Stimulated activated CD8-positive, alpha-beta memory T cell treated with anti-CD3 and anti-CD28 coated beads, Interleukin-7, amount 100 ng/mL, for 1 hour (primary cell): Measurements from ENCODE around the gene ARHGDIA.
"Not testable (repeated sequence)": the region's sequence is repeated elsewhere in the genome, so short reads cannot be mapped to it uniquely, and the experiment has no call there.

ENCODE experiments used
- DNase-seq, 2 donors: peaks; one replicate each; pipeline ENCODE4 v3.0.0-alpha.2; 2020; ENCODE audit warnings: low read depth in 2 of 2

Gene ARHGDIA

DNA sequence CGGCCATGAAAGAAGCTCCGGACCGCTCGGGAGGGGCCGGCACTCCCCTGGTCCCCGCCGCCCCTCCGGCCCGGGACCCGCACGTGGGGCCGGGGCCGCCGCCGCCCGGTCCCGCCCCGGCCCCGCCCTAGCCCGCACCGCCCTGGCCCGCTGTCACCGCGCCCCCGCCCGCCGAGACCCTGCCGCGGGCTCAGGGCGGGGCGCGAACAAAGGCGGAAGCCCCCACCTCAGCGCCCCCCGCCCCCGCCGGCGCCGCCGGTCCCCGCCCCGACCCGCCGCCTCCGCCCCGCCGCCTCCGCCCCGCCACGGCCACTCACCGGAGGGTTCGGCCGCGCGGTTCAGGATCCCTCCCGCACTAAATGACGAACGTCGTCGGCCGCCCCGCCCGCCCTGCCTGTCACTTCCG lies at the start of gene ARHGDIA:
TSS of gene ARHGDIA (minus strand) at position 357 of the 406 bp plus-strand sequence. CDS start 1,407 bp downstream, outside the sequence.
- no peak for DNase-seq

- no peak for DNase-seq
These were observed 47.9 kb upstream of the ARHGDIA start for GRCh38 chr17:81918832-81919545.

DNA sequence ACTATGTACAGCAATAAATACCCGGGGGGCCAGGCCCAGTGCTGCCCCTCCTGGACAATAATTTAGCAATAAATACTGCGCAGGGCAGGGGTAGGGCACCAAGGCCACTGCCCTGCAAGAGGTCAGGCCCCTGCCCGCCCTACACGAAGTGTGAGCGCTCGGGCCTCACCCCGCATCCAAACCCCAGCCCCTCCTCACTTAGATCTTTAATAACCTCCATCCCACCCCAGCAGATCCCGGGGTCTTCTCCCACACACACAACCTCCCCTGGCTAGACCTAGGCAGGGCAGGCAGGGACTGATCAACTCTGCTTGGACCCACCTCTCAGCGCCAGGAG lies 47.2 kb upstream of the ARHGDIA start:
- not testable (repeated sequence) for DNase-seq

GRCh38 chr17:81917565-81918332 lies 46.6 kb upstream of the ARHGDIA start, which contains the start of gene SIRT7:
SIRT7 (minus strand) TSS chr17:81918176; CDS start chr17:81918131, 45 bp downstream.
- peak; percentile 62 to 68 for DNase-seq

DNA sequence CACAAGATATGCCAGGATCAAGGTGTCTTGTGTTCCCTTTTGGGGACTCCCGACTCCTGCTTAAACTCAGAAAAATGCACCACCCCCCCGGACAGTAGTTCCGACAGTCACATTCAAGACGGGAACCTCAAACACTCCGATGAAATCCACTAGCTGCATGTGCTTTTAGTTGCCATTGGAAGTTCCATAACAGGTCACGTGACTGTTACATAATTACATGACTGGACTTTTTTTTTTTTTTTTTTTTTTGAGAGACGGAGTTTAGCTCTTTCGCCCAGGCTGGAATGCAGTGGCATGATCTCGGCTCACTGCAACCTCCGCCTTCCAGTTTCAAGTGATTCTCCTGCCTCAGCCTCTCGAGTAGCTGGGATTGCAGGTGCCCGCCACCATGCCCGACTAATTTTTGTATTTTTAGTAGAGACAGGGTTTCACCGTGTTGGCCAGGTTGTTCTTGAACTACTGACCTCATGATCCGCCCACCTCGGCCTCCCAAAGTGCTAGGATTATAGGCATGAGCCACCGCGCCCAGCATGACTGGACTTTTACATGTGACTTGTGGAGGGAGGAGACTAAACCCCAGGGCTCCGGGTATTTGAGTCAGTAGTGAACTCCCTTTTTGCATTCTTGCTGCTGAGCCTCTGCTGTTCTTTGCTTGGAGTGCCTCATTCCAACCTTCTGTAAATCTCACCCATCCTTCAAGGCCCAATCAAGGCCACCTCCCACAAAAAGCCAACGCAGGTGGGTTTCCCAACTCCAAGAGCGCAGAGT lies 45.3 kb upstream of the ARHGDIA start:
- no peak for DNase-seq

- no peak for DNase-seq
These were observed 44.2 kb upstream of the ARHGDIA start for GRCh38 chr17:81915331-81915730.

DNA sequence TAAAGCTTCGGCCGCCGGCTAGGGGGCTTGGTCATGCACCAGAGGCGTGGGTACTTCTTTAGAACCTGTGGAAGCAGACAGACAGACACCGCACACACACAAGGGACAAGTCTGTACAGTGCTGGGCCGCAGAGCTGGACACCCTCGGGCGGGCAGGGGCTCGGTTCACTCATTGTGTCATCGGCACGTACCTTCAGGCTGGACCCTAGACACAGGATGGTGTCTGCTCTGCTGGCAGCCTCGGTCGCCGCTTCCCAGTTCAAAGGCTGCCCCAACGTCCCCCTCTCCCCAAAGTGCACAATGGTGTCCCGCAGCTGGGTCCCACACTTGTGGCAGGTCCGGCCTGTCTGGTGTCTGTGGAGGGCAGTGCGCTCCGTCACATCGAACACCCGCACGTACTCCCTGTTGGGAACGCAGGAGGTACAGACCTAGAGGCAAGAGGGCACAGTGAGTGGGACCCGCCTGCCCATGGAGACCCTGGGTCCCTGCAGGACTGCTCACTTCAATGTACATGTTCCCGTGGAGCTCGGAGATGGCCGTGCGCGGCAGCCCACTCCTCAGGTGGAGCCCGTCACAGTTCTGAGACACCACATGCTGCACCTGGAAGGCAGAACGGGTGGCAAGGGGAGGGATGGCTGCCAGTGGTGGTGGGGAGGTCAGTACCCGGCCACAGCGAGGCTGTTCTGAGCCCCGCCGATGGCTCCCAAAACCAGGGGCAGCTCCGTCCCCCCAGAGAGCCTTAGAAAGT lies 43.1 kb upstream of the ARHGDIA start:
- no peak for DNase-seq

GRCh38 chr17:81913394-81914102 lies 42.4 kb upstream of the ARHGDIA start:
- DNase-seq: no peak

DNA sequence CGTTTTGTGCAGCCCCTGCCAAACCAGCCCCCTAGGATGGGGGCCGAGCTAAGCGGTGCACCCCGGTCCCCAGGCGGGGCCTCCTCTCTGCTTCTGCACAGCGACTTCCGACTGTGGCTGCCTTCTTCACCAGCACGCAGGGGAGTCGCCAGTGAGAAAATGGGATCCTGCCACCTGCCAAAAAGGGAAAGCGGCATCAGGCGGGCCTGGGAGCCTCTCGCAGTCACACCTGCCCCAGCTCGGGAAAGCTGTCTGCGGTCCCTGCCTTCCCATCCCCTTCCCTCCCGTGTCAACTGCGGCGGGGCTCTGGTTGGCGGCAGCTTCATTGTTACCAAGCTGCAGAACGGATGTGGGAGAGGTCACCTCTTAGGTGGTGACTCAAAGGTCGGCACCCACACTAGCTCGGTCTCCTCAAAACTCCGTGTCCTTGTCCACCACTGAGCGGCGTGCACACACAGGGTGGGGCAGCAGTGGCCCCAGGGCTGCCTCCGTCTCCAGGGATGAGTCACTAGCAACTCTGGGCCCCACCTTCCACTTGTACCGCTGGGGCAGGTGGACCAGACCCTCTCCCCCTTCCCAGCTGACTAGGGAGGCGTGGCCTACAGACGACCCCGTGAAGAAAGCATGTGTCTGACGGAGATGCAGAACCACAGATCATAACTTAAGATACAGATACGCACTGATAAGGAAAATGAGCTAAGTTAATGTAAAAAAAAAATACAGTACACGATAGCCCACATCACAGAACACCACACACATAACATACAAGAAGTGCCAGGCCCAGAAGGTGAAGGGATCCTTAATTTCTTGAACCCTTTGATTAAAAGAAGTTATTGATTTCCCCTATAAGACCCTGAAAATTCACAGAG lies 41.5 kb upstream of the ARHGDIA start:
- no peak for DNase-seq

- DNase-seq: no peak
These were observed 40.8 kb upstream of the ARHGDIA start for GRCh38 chr17:81911969-81912368.

- DNase-seq: peak; percentile 77 to 82
These were observed 40.3 kb upstream of the ARHGDIA start, which contains the start of gene PCYT2 for GRCh38 chr17:81911277-81911961. PCYT2 (minus strand) TSS chr17:81911399; CDS start chr17:81911355, 44 bp downstream.

DNA sequence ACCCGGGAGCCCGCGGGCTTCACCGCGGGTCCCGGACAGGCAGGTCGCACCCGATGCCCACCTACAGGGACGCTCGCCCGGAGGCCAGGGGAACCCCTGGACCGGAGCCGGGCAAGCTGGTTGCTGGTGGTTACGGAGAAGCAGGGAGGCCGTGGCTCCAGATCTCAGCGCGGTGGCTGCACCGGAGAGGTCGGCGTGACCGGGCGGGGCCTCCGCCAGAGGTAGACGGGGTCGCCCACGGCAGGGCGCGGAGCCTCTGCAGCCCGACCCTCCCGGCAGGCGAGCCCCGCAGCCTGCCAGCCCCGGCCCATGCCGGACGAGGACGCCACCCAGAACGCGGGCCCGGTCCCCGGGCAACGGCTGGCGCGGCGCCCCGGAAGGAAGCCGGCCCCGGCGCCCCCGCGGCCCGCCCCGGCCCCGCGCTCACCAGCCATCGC lies 39.7 kb upstream of the ARHGDIA start:
- no peak for DNase-seq

- DNase-seq: no peak
These were observed 39.1 kb upstream of the ARHGDIA start for GRCh38 chr17:81909966-81910839.

- no peak for DNase-seq
These were observed 38.1 kb upstream of the ARHGDIA start for GRCh38 chr17:81909231-81909630.

- DNase-seq: no peak
These were observed 37.7 kb upstream of the ARHGDIA start for GRCh38 chr17:81908793-81909192.

DNA sequence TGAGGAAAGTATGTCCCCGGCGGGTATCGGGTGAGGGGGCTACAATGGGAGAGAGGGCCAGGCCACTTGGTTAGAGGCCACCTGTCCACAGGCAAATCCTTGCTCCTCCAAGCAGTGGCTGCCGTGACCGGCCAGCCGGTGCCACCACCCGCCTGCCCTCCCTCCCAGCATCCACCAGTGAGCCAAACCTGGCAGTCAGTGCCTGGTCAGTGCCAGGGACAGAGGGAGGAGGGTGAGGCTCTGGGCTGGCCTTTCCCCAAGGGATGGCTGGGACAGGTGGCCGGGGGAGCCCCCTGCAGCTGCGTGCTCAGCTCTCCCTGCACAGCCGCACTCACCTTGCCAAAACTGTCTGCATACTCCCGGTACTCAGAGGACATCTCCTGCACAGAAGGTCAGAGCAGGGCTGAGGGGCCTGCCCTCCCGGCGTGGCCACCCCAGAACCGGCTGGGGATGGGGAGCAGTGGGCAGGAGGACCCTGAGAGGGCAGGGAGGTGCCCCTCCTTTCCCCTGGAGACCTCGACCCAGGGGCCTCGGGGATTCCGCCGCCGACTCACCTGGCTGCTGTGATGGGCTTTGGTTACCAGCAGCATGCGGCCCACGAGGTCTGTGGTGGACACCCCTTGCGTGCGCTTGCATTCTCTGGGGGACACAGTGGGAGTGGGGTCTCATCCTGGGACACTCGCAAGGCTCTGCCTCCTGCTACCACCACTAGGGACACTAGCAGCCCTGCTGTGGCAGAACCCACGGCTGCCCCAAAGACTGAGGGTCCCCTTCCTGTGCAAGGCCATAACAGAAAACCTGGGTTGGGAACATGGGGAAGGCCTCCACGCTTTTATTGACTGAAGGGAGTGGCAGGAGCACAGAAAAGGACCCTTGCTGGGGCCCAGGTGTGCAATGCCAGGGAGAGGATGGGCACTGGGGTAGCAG lies 36.3 kb upstream of the ARHGDIA start:
- DNase-seq: no peak
